BLaER1 (cell line): ENCODE results near the gene VILL.

Source experiments
- H3K27ac ChIP-seq: shearing (Covaris generic); formaldehyde crosslinking; 2 replicates; pipeline ENCODE4 v1.8.1; 2022
- H3K27me3 ChIP-seq: shearing (Covaris generic); formaldehyde crosslinking; 2 replicates; pipeline ENCODE4 v1.8.1; 2022
- H3K36me3 ChIP-seq: shearing (Covaris generic); formaldehyde crosslinking; 2 replicates; pipeline ENCODE4 v1.8.1; 2022
- H3K4me1 ChIP-seq: shearing (Covaris generic); formaldehyde crosslinking; 2 replicates; pipeline ENCODE4 v1.8.1; 2022
- H3K4me2 ChIP-seq: shearing (Covaris generic); formaldehyde crosslinking; 2 replicates; pipeline ENCODE4 v1.8.1; 2022
- H3K4me3 ChIP-seq: shearing (Covaris generic); formaldehyde crosslinking; 2 replicates; pipeline ENCODE4 v1.8.1; 2022
- H3K9ac ChIP-seq: shearing (Covaris generic); formaldehyde crosslinking; 2 replicates; pipeline ENCODE4 v1.8.1; 2022
- H3K9me3 ChIP-seq: shearing (Covaris generic); formaldehyde crosslinking; 2 replicates; pipeline ENCODE4 v1.8.1; 2022
- H4K20me1 ChIP-seq: shearing (Covaris generic); formaldehyde crosslinking; 2 replicates; pipeline ENCODE4 v1.8.1; 2022
- Cebpa-rat ChIP-seq: shearing (Covaris generic); IDR thresholded peaks from 2 replicates; pipeline ENCODE4 v1.8.1; 2022

The VILL gene

DNA sequence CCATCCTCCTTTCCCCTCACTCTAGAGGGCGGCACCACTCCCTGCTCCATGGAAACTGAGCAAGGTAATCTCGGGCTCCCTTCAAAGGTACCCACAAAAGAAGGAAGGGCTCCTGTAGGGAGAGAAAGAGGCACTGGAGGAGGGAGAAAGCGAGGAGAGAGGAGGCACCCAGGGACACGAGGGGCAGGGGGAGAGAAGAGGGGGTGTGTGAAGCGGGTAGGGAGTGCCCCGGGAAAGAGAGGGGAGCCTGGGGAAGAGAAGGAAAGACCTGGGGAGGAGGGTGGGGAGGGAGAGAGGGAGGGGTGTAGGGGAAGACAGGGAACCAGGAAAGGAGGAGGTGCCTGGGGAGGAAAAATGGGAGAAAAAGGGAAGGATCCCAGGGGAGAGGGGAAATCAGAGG is 523 bp downstream of the VILL start:
- H3K27me3 ChIP-seq, result no peaks in the 10 kb centered on the region
- no peaks in the 10 kb centered on the region for H4K20me1 ChIP-seq
- H3K9ac ChIP-seq, result no peak overlapping the region
- no peak overlapping the region for H3K4me2 ChIP-seq
- TF ChIP-seq Cebpa-rat, result no peak
- no peak overlapping the region for H3K4me3 ChIP-seq
- no peak overlapping the region for H3K27ac ChIP-seq
- no peaks in the 10 kb centered on the region for H3K9me3 ChIP-seq
- peaks cover 9% of the 10 kb centered on the region for H3K36me3 ChIP-seq
- H3K4me1 ChIP-seq, result peaks cover 42% of the 10 kb centered on the region

DNA sequence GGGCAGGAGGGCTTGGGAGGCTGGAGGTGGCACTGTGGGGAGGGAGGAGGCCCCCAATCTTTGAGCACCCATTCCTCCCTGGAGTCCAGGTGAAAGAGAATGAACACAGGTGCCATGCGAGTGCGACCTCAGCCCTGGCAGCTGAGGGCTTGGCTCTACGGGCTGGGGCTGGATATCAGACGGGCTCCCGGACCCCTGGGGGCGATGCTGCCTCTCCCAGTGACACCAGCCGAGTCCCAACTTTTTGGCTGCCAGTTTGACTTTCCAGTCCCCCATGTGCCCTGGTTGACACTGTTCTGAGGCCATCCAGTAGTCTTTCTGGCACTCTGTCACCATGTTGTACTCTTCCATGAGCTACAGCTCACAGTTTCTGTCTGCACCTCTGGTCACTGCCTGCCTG is 1.2 kb downstream of the VILL start:
- TF ChIP-seq Cebpa-rat, result no peak
- Histone ChIP-seq H3K4me3 (no peak overlapping the region), H3K4me2 (no peak overlapping the region), H3K27ac (no peak overlapping the region), H3K36me3 (peaks cover 16% of the 10 kb centered on the region), H4K20me1 (no peaks in the 10 kb centered on the region), H3K27me3 (no peaks in the 10 kb centered on the region), H3K9me3 (no peaks in the 10 kb centered on the region), H3K9ac (no peak overlapping the region), H3K4me1 (peaks cover 41% of the 10 kb centered on the region)

DNA sequence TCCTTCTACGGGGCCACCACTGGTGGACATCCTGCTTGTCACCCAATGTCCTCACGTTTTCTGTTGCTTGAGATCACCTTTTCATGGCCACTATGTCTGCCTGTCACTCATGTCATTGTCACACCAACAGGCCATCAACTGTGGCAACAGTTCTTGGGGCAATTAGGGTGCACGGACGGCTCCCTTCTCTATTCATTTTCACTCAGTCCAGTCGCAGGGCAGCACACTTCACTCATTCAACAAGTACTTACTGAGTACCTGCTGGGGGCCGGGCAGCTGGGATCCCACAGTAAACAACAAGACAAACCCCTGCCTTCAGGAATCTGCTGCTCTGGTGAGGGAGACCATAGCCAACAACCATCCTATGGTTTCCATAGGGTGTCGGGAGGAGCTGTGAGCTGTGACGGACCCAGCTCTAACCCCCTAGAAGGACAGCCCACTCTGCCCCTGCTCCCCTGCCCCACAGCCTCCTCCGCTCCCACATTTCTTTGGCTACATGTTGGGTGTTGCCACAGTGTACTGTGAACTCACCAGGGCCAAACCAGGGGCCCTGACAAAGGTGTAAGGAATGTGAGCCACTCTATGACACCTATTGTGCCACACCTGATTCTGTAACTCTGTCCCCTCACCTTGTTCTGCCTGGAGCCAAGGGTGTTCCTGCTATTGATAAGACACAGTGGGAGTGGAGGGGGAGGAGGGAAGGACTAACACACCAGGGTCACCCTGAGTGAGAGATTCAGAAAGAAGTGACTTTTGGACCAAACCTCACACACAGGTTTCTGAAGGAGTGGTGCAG is 1.9 kb downstream of the VILL start:
- H3K4me1 ChIP-seq, result peaks cover 45% of the 10 kb centered on the region

DNA sequence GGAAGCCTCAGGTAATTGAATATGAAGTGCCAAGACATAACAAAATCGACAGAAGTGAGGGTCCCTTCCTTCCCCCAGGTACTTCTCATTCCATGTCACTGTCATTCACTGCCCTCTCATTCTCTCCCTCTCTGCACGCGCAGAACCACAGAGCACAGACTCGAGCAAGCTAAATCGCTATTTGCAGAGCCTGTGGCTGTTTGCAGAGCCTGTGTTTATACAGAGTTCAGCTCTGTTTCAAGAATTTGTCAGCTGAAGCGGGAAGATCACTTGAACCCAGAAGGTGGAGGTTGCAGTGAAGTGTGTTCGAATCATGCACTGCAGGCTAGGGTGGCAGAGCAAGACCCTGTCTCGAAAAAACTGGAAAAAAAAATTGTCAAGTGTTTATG is 2.5 kb downstream of the VILL start:
- no peak overlapping the region for H3K27ac ChIP-seq
- H3K9ac ChIP-seq, result no peak overlapping the region
- H3K9me3 ChIP-seq, result no peaks in the 10 kb centered on the region
- no peaks in the 10 kb centered on the region for H4K20me1 ChIP-seq
- no peaks in the 10 kb centered on the region for H3K27me3 ChIP-seq
- peaks cover 26% of the 10 kb centered on the region for H3K36me3 ChIP-seq
- H3K4me3 ChIP-seq, result no peak overlapping the region
- peak overlapping the region; percentile 88 for H3K4me2 ChIP-seq
- peaks cover 48% of the 10 kb centered on the region for H3K4me1 ChIP-seq
- no peak for TF ChIP-seq Cebpa-rat

More for the DNA sequence above, 1.9 kb downstream of the VILL start:
- Histone ChIP-seq H4K20me1 (no peaks in the 10 kb centered on the region), H3K36me3 (peaks cover 20% of the 10 kb centered on the region), H3K9me3 (no peaks in the 10 kb centered on the region), H3K4me2 (no peak overlapping the region), H3K27me3 (no peaks in the 10 kb centered on the region), H3K9ac (no peak overlapping the region), H3K4me3 (no peak overlapping the region), H3K27ac (no peak overlapping the region)
- TF ChIP-seq Cebpa-rat, result no peak

DNA sequence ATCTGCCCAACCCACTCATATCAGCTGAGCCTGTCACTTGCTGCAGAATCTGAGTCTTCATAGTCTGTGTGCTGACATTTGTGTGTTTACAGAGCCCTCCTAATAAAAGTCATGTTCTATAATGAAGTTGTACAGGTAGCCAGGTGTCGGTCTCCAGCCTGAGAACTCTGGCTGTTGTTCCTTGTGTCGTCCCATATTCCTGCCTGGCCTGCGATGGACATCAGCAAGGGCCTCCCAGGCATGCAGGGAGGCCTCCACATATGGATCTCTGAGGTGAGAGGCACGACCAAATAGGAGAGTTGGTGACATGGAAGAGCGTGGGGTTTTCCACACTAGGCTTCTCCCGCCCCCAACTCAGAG is 2.9 kb downstream of the VILL start:
- Histone ChIP-seq H3K36me3 (peaks cover 28% of the 10 kb centered on the region), H3K9me3 (no peaks in the 10 kb centered on the region), H3K4me1 (peaks cover 48% of the 10 kb centered on the region), H3K9ac (peak overlapping the region; percentile 85), H4K20me1 (no peaks in the 10 kb centered on the region), H3K27ac (peak overlapping the region; percentile 86), H3K27me3 (no peaks in the 10 kb centered on the region), H3K4me3 (peak overlapping the region; percentile 77), H3K4me2 (peak overlapping the region; percentile 88)
- TF ChIP-seq Cebpa-rat, result no peak

DNA sequence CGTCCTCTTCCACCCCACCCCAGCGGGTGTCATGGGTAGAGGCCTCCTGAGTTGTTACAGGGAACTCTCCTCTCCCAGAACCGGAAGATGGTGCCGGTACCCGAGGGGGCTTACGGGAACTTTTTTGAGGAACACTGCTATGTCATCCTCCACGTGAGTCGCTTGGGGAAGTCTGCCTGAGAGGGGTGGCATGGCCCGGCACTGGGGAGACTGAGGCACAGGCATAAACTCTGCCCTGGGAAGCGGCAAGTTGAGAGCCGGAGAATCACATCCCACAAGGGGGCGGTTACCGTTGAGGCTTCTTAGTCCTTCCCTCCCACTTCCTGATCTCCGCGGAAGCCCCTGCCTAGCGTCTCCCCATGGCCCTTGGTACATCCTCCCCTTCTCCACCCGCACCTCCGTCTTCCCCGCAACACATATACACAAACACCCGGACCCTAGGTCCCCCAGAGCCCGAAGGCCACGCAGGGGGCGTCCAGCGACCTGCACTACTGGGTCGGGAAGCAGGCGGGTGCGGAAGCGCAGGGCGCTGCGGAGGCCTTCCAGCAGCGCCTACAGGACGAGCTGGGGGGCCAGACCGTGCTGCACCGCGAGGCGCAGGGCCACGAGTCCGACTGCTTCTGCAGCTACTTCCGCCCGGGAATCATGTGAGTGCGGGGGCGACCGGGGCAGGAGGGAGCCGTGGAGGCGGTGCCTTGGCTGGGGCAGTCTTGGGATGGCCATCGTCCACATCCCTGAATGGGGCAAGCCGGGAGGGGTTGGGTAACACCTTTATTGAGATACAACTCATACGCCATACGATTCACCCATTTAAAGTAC is 3.4 kb downstream of the VILL start:
- Histone ChIP-seq H3K4me2 (peak overlapping the region; percentile 88), H3K36me3 (peaks cover 28% of the 10 kb centered on the region), H4K20me1 (no peaks in the 10 kb centered on the region), H3K9me3 (no peaks in the 10 kb centered on the region), H3K9ac (peak overlapping the region; percentile 85), H3K27me3 (no peaks in the 10 kb centered on the region), H3K4me1 (peaks cover 48% of the 10 kb centered on the region), H3K27ac (peak overlapping the region; percentile 86), H3K4me3 (peak overlapping the region; percentile 77)
- TF ChIP-seq Cebpa-rat, result no peak

DNA sequence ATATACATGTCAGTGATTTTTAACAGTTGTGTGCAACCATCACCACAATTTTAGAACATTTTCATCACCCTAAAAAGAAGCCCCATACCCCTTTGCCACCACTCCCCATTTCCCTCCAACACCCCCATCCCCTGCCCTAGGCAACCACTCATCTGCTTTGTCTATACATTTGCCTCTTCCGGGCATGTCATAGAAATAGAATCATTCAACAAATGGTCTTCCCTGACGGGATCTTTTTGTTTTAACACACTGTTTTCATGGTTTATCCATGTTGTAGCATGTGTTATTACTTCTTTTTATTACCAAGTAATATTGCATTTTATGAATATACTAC is 4.0 kb downstream of the VILL start:
- Histone ChIP-seq H3K4me2 (peak overlapping the region; percentile 88), H3K27me3 (no peaks in the 10 kb centered on the region), H4K20me1 (no peaks in the 10 kb centered on the region), H3K36me3 (peaks cover 31% of the 10 kb centered on the region), H3K9me3 (no peaks in the 10 kb centered on the region), H3K9ac (peak overlapping the region; percentile 85), H3K4me3 (peak overlapping the region; percentile 77), H3K27ac (peak overlapping the region; percentile 86), H3K4me1 (peaks cover 52% of the 10 kb centered on the region)
- no peak for TF ChIP-seq Cebpa-rat

DNA sequence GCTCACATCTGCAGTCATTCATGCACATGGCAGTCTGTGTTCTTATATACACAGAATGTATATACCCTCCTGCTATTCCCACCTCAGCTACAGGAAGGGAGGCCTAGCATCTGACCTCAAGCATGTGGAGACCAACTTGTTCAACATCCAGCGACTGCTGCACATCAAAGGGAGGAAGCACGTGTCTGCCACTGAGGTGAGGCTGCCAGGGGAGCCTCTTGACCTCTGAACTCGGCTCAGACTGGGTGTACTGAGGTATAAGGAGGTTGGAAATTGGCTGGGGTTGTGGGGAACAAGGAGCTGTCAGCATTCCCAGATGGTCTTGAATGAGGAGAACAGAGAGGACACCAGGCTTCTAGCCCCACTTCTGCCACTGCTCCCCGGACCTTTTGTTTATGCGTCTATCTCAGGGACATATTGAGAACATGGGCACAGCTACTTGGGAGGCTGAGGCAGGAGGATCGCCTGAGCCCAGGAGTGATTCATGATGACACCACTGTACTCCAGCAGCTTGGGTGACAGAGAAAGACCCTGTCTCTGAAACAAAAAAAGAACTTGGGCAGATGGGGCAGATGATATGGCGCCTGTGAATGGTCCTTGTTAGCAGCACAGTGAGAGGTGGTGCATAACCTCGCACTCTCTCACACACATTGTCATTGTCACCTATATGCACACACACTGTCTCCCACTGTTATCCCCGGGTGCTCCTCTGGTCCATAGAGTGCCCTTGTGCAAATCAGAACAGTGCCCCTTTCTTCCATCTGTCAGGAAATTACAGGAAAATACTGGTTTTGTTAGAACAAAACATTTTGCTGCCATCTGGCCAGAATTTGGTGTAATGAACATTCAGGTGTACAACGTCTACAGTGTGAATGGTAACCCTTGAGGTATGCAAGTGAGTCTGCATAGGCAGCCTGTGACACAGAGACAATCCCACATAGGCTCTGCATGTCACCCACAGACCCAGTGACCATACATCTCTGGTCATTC is 5.4 kb downstream of the VILL start:
- H3K4me3 ChIP-seq, result 0 out of 2 replicates have a peak overlapping the region, but pooled peaks have one; percentile 77
- peak overlapping the region; percentile 88 for H3K4me2 ChIP-seq
- no peaks in the 10 kb centered on the region for H3K9me3 ChIP-seq
- H3K27ac ChIP-seq, result no peak overlapping the region
- peaks cover 45% of the 10 kb centered on the region for H3K36me3 ChIP-seq
- H3K27me3 ChIP-seq, result no peaks in the 10 kb centered on the region
- TF ChIP-seq Cebpa-rat, result no peak
- H3K4me1 ChIP-seq, result peaks cover 52% of the 10 kb centered on the region
- H3K9ac ChIP-seq, result no peak overlapping the region
- no peaks in the 10 kb centered on the region for H4K20me1 ChIP-seq

DNA sequence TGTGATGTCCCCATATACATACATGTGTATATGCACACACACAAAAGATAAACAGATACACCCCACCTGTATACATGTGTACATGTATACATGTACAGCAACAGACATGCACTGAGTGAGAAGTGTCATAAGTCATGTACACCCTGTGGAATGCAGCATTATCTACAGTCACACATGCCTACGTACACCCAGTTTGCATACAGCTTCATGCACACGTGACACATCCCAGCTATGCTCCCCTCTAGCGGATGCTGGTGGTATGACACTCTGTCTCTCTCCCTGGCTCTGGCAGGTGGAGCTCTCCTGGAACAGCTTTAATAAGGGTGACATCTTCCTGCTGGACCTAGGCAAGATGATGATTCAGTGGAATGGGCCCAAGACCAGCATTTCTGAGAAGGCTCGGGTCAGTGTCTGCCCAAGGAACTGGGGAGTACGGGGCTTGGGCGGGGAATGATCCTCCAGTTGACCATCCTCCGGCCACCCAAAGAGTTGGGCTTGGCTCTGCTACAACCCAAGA is 6.3 kb downstream of the VILL start:
- H3K4me2 ChIP-seq, result peak overlapping the region; percentile 88; the same call in 1 of the 2 replicates
- no peaks in the 10 kb centered on the region for H3K27me3 ChIP-seq
- H3K36me3 ChIP-seq, result peaks cover 54% of the 10 kb centered on the region
- no peaks in the 10 kb centered on the region for H4K20me1 ChIP-seq
- no peak overlapping the region for H3K9ac ChIP-seq
- no peak for TF ChIP-seq Cebpa-rat
- H3K27ac ChIP-seq, result no peak overlapping the region
- no peak overlapping the region for H3K4me3 ChIP-seq
- no peaks in the 10 kb centered on the region for H3K9me3 ChIP-seq
- H3K4me1 ChIP-seq, result peaks cover 52% of the 10 kb centered on the region
